Esophagus squamous epithelium (tissue), 5 donors: Measurements from ENCODE around the gene CAPN11. TPM values are rescaled to one million over a fixed set of nuclear protein-coding genes. Genes with fewer than 3 reads are reported as not detected.
A peak's percentile ranks its signal among the peaks of the same experiment; 100 is the strongest.

Source experiments
- DNase-seq: peaks from one replicate; lab custom pipeline; 2025; lab: John Stamatoyannopoulos, UW
- H3K27ac ChIP-seq, 4 donors: fragments of 200-600 bp; sonication (generic); one replicate each; pipeline ENCODE4 v1.5.1; 2016 to 2019; ENCODE audit warnings: mild to moderate bottlenecking in 1 of 4
- H3K27me3 ChIP-seq, 4 donors: fragments of 200-600 bp; sonication (generic); 1 replicate in 3 of 4; 2 replicates in 1 of 4; pipeline versions ENCODE4 v1.5.1 to v1.6.0; 2017 to 2021; ENCODE audit warnings: antibody characterized with exemption in 1 of 4
- H3K36me3 ChIP-seq, 3 donors: fragments of 200-600 bp; sonication (generic); one replicate each; pipeline ENCODE4 v1.5.1; 2016 to 2019
- H3K4me1 ChIP-seq, 3 donors: fragments of 200-600 bp; sonication (generic); one replicate each; pipeline ENCODE4 v1.5.1; 2017 to 2019
- H3K4me3 ChIP-seq, 4 donors: fragments of 200-600 bp; sonication (generic); 1 replicate in 3 of 4; 2 replicates in 1 of 4; pipeline ENCODE4 v1.5.1; 2016 to 2019; ENCODE audit warnings: mild to moderate bottlenecking in 2 of 4, moderate library complexity in 1 of 4
- H3K9me3 ChIP-seq, 3 donors: fragments of 200-600 bp; sonication (generic); one replicate each; pipeline ENCODE4 v1.5.1; 2016 to 2019
- CTCF ChIP-seq, 6 experiments: fragments of 450-650 bp in 4 of 6; fragments of 200-600 bp in 2 of 6; sonication (generic) in 2 of 6; IDR thresholded peaks; one replicate each; pipeline ENCODE4 v1.5.1; 2016 to 2019; ENCODE audit warnings: antibody characterized with exemption in 6 of 6, mild to moderate bottlenecking in 4 of 6, moderate library complexity in 4 of 6
- POLR2A ChIP-seq, 4 donors: fragments of 450-650 bp; IDR thresholded peaks; one replicate each; pipeline ENCODE4 v1.6.1; 2017; ENCODE audit warnings: antibody characterized with exemption in 4 of 4, mild to moderate bottlenecking in 4 of 4, moderate library complexity in 3 of 4
- WGBS, 2 donors: methylation state at CpG; one replicate each; pipeline ENCODE4 v1.1.5; 2018; 5-methylcytosine and 5-hydroxymethylcytosine counted together
- intact Hi-C: fragments of 100-400 bp; cut with DNase I; formaldehyde crosslinking; loops from one replicate; pipeline ENCODE4 v1.15.0; 2022
- total RNA-seq, 4 donors: library from RNA; depleted of rRNA; stranded (reverse); fragments of >200 nt; gene quantifications; one replicate each; pipeline ENCODE4 v1.1.0, GENCODE V29; 2016
- donor health status: DM: yes; HTN: yes; CAD: no.

CAPN11 gene
- total RNA-seq, 4 donors from 2014 or later, result 0.57 to 1.00 TPM; not detected in 2

GRCh38 chr6:44111434-44112417, 46.9 kb upstream of the CAPN11 start:
- TF ChIP-seq POLR2A (IDR thresholded peaks at IDR 0.05), result no peak
- no peak for TF ChIP-seq CTCF (IDR thresholded peaks at IDR 0.05)
- intact Hi-C loops, result no loop called here
- Histone ChIP-seq H3K36me3 (peaks cover 0 to 85% (median 16%) of the 10 kb centered on the region in 3 donors), H3K27ac (no peak overlapping the region), H3K27me3 (no peaks in the 10 kb centered on the region), H3K4me1 (peaks cover 0 to 34% (median 9%) of the 10 kb centered on the region in 3 donors), H3K4me3 (no peak overlapping the region), H3K9me3 (no peaks in the 10 kb centered on the region)
- DNase-seq, result no peak
- 80 to 83% methylated on average over 6 of the region's 6 CpGs for WGBS, 2 donors

- WGBS, 2 donors, result 41 to 43% methylated on average over 3 of the region's 3 CpGs
- intact Hi-C loops, result no loop called here
- H3K36me3 ChIP-seq, result peaks cover 0 to 68% (median 16%) of the 10 kb centered on the region in 3 donors
Observed at GRCh38 chr6:44113414-44113813, 45.2 kb upstream of the CAPN11 start.

GRCh38 chr6:44115866-44116265, 42.8 kb upstream of the CAPN11 start:
- 39 to 62% methylated on average over 5 of the region's 5 CpGs for WGBS, 2 donors
- no peaks in the 10 kb centered on the region for H3K27me3 ChIP-seq
- intact Hi-C loops, result no loop called here
- H3K27ac ChIP-seq, result peak overlapping the region in 1 of 4 donors; percentile 7
- H3K36me3 ChIP-seq, result peaks cover 0 to 43% (median 11%) of the 10 kb centered on the region in 3 donors
- DNase-seq, result no peak
- H3K4me3 ChIP-seq, result no peak overlapping the region
- H3K9me3 ChIP-seq, result no peaks in the 10 kb centered on the region
- H3K4me1 ChIP-seq, result peaks cover 0 to 75% (median 32%) of the 10 kb centered on the region in 3 donors
- TF ChIP-seq POLR2A (IDR thresholded peaks at IDR 0.05) (no peak), CTCF (IDR thresholded peaks at IDR 0.05) (no peak)

More at GRCh38 chr6:44113414-44113813, 45.2 kb upstream of the CAPN11 start:
- Histone ChIP-seq H3K9me3 (no peaks in the 10 kb centered on the region), H3K4me1 (peaks cover 0 to 50% (median 17%) of the 10 kb centered on the region in 3 donors), H3K4me3 (no peak overlapping the region), H3K27ac (peak overlapping the region in 1 of 4 donors; percentile 29), H3K27me3 (no peaks in the 10 kb centered on the region)
- TF ChIP-seq CTCF (IDR thresholded peaks at IDR 0.05) (peak in 2 of 6 experiments; percentile 14 to 36), POLR2A (IDR thresholded peaks at IDR 0.05) (no peak)
- DNase-seq, result no peak

GRCh38 chr6:44116641-44117382, 41.8 kb upstream of the CAPN11 start:
- no peaks in the 10 kb centered on the region for H3K27me3 ChIP-seq
- H3K9me3 ChIP-seq, result no peaks in the 10 kb centered on the region
- no peak for DNase-seq
- 55 to 66% methylated on average over 4 of the region's 4 CpGs for WGBS, 2 donors
- peaks cover 4 to 84% (median 33%) of the 10 kb centered on the region in 3 donors for H3K4me1 ChIP-seq
- no peak overlapping the region for H3K4me3 ChIP-seq
- intact Hi-C loops, result no loop called here
- H3K36me3 ChIP-seq, result peaks cover 0 to 34% (median 7%) of the 10 kb centered on the region in 3 donors
- peak overlapping the region in 1 of 4 donors; percentile 22 for H3K27ac ChIP-seq
- TF ChIP-seq POLR2A (IDR thresholded peaks at IDR 0.05) (no peak), CTCF (IDR thresholded peaks at IDR 0.05) (no peak)
